ENCODE data around the gene ZC2HC1C.
"Not testable (repeated sequence)": the region's sequence is repeated elsewhere in the genome, so short reads cannot be mapped to it uniquely, and the experiment has no call there.

ZC2HC1C gene

DNA sequence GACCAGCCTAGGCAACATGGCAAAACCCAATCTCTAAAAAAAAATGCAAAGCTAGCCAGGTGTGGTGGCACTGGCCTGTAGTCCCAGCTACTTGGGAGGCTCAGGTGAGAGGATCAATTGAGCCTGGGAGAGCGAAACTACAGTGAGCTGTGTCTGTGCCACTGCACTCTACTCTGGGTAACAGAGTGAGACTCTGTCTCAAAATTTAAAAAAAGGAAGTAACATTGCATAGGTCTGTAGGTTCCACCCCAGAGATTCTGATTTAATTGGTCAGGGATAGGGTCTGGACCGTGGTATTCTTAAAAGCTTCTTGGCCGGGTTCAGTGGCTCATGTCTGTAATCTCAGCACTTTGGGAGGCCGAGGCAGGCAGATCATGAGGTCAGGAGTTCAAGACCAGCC lies 26.2 kb downstream of the ZC2HC1C start:
- no peak for DNase-seq (ENCODE audit: low read depth)

DNA sequence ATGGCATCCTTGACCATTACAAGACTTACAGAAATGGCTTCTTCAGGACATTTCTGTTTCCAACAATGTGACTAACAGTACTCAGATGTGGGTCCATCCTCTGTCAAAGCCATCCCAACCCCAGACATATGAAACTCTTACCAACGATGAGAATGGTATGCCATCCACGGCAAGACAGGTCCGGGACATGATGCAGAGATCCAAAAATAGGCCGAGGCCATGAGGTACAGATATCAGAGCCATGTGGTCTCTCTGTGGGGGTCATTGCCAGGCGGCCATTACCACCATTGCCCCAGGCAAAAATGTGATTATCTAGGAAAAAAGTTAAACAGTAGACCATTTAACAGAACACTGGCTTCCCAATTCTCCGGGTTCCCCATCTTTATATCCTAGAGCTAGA lies 27.5 kb downstream of the ZC2HC1C start:
- DNase-seq (ENCODE audit: low read depth), result no peak

DNA sequence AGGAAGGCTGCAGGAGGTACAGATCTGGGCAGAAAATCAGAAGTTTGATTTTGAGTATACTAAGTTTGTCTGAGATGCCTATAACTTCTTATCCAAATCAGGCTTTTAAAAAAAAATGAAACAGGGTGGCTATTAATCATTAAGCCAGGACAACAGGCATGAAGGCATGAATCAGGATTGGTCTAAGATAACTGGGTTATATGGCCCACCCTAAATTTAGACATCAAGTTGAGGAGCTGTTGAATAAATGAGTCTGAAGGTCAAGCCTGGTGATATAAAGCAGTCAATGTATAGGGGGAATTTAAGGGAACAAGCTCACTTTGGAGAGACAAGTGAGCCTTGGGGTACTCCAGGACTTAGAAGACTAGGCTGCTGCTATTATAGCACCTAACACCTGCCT lies 28.8 kb downstream of the ZC2HC1C start:
- no peak for DNase-seq (ENCODE audit: low read depth)

DNA sequence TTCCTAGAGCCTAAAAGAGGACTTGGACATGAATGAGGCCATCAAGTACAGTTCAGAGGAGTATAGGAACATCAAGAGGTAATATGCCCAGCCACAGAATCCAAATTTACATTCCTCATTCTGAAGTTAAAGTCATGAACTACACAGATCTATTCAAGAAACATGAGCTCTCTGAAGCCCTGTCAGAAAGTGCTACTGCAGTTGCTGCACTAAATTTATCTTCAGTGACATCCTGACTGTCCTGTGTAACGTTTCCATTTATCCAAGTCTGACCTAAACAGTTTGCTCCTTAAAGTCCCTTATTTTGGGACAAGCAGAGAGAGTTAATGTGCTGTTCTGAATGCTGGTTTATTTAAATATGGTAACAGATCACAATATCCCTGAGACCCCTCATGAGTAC lies 29.2 kb downstream of the ZC2HC1C start:
- no peak for DNase-seq (ENCODE audit: low read depth)

DNA sequence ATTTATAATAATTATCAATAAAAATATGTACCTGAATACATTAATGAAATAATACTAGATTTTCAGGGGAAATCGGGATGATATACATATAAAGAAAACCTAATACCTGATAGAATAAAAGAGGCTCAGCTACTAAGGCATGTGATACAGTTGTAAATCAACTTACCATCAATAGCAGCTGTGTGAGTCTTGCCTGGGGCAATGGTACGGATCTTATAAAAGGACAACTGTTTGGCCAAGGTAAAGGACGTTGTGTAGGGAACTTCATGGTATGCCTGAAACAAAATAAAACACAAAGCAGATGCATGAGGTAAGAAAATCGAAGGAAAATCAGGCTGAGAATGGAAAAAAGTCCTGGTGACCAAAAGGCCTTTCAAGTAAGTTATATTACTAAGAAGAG lies 32.0 kb downstream of the ZC2HC1C start:
- DNase-seq (ENCODE audit: low read depth), result no peak

DNA sequence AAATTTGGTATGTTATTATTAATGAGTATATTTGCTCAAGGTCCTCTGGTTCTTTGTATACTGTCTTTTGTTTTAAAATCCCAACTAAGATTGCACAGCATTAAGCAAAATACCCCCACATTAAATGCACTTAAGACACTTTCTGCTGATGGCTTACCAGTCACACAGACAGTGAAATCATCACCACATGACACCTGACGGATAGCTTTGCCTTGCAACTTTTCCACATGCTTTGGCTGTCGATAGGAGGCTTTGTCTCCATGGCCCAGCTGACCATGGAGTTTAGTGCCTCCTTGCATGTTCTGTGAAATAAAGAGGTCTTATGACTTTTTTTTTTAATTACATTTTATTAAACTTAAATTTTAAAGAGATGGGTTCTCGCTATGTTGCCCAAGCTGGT lies 37.7 kb downstream of the ZC2HC1C start:
- DNase-seq (ENCODE audit: low read depth), result no peak

DNA sequence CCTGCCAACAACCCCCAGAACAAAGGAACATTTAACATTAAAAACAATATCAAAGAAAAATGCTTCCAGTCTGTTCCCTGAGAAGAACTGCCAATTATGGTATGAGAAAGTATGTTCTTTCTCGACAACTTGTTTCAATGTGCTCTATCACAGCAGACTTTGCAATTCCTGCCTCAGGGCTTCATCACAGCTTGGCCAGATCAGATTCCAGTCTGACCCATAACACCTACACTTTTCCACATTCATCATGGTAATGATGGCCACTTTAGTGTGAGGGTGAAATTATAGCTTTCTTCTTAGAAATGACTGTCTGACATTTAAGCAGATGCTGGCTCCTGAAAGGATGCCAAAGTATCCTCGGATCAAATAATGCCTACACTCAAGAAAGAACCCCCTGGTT lies 40.4 kb downstream of the ZC2HC1C start:
- no peak for DNase-seq (ENCODE audit: low read depth)

DNA sequence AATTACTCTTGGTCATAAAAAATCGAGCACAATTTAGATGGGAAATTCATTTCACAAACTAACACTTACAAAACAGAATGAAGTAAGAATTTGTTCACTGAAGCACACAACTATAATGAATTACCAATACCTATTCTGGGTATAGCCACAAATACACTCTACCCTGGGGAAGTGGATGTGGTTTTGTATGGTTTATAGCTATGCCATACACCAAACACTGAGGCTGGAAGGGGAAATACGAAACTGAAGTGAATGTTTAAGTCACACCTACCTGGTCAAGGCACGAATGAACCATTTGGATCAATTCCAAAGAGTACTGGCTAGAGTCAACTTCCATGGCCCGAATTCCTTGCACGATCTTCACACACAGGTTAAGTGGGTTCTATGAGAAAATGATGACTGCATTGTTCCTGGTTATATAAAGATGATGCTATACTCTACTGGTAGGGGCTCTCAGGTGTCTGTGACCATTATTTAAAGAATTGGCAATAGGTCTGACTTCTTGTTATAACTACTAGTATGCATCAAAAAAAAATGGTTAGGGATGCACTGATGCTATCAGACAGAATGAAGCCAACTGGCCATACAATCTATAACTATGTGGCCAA lies 44.6 kb downstream of the ZC2HC1C start:
- no peak for DNase-seq (ENCODE audit: low read depth)

DNA sequence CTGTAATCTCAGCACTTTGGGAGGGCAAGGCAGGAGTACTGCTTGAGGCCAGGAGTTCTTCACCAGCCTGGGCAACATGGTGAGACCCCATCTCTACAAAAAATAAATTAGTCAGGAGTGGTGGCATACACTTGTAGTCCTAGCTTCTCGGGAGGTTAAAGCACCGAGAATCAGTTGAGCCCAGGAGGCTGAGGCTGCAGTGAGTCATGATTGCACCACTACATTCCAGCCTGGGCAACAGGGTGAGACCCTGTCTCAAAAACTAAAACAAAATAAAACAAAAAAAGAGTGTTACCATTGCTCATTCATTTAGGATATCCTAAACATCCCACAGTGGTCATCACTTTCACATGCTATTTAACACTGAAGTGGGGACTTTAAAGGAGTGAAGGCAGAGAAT lies 49.6 kb downstream of the ZC2HC1C start:
- DNase-seq (ENCODE audit: low read depth), result no peak

DNA sequence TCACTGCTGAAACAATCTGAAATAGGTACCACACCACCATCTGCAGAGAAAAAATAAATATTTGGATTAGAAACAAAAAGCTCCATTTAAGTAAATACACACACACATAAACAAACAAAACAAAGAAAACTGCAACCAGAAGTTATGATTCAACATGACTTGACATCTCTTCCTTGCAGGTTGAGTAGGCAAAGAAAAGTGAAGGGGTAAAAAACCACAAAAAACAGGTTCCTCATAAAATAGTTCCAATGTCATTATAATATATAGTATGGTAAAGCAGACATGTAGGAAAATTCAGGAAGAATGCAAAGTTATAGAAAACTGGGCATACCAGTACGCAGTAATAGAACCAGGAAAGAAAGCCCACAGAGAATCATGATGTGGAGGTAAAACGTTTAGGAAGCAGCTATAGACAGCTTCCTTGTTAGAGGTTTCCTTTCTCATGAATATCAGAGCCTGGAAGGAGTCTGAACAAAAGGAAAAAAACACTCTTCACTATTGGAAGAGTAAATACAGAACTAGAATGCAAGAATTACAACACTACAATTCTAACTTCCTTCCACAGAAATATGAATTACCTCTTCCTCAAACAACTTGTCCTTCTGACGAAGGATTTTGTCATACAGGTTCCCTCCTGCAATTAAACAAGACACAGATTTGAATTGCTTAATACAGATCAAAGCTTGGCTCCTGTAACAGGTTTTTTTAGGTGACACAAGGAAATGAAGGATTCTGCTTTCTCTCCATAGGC lies 51.3 kb downstream of the ZC2HC1C start:
- DNase-seq (ENCODE audit: low read depth), result no peak

DNA sequence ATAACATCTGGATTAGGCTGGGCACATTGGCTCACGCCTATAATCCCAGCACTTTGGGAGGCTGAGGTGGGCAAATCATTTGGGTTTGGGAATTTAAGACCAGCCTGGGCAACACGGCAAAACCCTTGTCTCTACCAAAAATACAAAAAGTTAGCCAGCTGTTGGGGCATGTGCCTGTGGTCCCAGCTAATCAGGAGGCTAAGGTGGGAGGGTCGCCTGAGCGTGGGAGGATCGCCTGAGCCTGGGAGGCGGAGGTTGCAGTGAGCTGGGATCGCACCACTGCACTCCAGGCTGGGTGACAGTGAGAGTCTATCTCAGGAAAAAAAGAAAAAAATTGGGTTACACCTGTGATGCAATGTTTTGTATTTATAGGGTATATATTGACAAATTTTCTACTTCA lies 52.1 kb downstream of the ZC2HC1C start:
- no peak for DNase-seq (ENCODE audit: low read depth)

DNA sequence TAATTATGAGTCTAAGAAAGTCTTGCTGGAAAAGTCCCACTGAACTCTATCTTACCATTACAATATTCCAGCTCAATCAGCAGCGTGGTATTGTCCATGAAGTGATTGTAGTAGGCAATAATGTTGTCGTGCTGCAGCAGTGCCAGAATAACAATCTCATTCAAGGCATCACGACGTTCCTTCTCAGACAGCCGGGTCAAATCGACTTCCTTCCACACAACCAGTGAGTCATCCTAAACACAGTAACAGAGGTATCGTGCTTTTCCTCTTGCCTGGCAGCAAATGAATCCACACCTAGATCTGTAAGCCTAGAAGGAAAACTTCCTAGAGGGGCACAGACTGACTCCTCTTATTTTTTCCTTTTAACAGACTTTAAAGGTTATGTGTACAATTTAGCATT lies 54.5 kb downstream of the ZC2HC1C start:
- DNase-seq (ENCODE audit: low read depth), result peak; percentile 6

DNA sequence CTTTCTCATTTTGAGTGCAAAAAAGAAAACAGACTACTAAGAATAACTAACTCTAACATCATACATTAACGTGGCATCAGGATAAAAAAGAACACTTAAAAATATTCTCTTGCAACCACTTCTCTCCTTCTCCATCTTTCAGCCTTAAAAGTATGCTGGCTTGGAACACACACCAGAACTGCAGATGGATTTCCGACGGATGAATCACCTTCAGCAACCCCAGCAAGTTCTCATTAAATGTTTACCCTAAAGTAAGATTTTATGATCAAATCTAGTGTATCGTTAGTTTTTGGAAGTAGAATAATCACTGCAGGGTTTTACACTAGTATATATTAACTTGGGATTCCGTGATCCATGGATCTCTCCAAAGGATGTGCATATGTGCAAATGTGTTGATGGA lies 56.2 kb downstream of the ZC2HC1C start:
- no peak for DNase-seq (ENCODE audit: low read depth)

DNA sequence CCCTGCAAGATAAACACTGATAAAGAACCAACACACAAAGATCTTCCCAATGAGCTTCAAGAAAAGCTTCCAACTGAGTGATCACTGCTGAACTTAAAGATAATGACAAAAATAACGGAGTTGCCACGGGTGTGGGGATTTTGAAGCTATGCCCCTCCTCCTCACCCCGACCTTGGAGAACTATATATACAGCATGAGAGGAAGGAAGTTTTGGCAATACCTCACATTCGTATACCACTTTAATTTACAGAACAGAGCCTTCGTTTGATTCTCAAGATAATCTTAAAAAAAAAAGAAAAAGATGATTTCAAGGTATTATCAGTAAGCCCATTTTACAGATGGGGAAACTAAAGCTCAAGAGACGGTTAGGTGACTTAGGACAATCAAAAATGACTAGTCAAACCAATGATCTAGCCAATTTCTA lies 56.7 kb downstream of the ZC2HC1C start:
- no peak for DNase-seq (ENCODE audit: low read depth)

DNA sequence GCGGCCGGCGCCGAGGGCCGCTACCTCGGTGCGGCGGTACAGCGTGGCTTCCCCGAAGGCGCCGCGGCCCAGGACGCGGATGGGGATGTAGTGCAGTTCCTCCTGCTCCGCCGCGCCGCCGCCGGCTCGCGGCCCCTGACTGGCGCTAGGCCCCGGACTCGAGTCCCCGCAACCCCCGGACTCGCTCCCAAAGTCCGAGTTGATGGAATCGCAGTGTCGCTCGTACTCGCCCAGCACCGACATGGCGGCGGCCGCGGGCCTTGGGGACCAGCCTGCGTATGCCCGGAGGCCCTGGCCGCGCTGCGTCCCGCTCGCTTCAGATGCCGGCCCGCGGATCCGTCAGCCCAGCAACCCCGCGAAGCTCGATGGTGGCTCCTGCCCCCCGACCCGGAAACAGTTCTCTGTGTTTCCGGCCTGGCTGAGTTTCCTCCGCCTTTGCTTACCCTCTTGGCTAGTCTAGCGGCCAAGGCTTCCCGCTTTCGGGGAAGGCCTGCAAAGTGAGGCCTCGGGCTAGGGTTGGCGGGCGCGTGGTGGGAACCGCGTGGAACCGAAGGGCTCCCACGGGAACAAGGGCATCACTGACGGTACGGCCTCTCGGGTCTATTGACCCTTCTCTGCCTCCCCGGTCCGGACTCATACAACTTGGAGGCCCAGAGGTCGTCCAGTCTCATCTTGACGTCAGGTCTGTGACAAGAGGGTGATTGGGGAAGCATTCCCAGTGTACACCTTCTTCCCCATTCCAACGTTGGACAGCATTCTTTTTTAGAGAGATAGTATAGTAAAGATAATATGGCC lies 57.4 kb downstream of the ZC2HC1C start, which contains the start of gene NEK9:
Gene NEK9 (minus strand): TSS at position 370 of the 795 bp plus-strand sequence. CDS start 127 bp downstream, at position 243.
- DNase-seq (ENCODE audit: low read depth), result peak; percentile 83

DNA sequence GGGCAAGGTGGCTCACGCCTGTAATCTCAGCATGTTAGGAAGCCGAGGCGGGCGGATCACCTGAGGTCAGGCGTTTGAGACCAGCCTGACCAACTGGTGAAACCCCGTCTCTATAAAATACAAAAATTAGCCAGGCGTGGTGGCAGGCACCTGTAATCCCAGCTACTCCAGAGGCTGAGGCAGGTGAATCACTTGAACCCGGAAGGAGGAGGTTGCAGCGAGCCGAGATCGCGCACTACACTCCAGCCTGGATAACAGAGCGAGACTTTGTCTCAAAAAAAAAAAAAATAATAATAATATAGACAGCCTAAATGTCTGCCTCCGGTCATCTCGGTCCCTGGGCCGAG lies 58.0 kb downstream of the ZC2HC1C start:
- DNase-seq (ENCODE audit: low read depth), result not testable (repeated sequence)

DNA sequence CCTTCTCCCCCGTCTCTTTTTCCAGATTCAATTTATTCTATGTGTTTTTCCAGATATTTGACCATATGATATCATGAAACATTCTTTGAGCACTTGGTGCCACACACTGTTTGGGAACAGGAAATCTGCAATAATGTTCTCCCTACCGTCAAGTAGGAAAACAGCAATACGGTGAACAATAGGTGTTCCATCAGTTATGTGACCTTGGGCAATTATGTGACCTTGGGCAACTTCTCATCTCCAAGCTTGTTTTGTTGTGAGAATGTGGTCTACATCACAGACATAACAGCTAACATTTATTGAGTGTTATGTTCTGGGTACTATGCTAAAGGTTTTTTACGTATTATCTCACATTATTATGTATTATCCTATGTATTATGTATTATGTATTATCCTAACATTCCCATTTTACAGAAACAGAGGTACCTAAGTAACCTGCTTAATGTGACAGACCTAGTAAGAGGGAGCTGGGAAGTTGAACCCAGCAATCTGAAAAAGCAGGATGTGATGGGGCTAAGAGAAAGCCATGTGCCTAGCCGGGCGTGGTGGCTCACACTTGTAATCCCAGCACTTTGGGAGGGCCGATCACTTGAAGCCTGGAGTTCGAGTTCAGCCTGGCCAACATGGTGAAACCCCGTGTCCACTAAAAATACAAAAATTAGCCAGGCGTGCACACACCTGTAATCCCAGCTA lies 58.6 kb downstream of the ZC2HC1C start:
- no peak for DNase-seq (ENCODE audit: low read depth)

DNA sequence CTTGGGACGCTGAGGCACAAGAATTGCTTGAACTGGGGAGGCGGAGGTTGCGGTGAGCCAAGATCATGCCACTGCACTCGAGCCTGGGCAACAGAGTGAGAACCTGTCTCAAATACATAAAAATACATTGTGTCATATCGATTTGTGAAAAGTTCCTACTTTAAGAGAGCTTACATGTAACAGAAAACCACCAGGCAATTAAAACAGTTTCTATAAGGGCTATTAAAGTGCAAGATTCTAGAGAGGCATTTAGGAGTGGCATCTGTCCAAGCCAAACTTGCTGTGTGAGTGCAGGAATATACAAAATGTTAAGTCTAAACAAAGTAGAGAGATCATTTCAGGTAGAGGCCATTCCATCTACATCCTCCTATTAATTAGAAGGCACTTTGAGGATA lies 59.2 kb downstream of the ZC2HC1C start:
- DNase-seq (ENCODE audit: low read depth), result no peak

Data from activated T-cell treated with anti-CD3 and anti-CD28 coated beads for 48 hours (primary cell).